Measurements from ENCODE around the gene PALLD. TPM values are rescaled to one million over a fixed set of nuclear protein-coding genes. Genes with fewer than 3 reads are reported as not detected.
"Not testable (repeated sequence)": the region's sequence is repeated elsewhere in the genome, so short reads cannot be mapped to it uniquely, and the experiment has no call there.

PALLD gene
- 107 TPM for polyA plus RNA-seq (2013, experiment 1 of 2)
- polyA plus RNA-seq (2013, experiment 2 of 2), result 114 TPM

DNA sequence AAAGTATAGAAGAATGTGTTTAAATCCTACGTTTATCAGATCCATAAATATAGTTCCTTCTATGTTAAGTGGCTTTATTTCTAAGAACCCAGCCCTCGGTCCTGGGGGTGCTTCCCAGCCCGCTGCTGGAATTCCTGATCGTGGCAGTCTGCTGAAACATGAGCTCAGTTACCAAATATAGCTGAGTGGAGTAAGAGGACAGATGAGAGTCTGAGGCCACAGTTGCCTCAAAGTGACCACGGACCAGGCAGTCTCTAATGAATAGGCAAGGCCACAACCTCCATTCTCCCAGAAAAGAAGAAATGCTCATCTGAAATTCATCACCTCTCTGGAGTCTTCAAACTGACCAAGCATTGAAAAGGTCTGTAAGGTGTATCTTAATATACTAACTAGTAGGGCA is at the start of gene PALLD:
Gene PALLD (plus strand): TSS at position 219 of the 400 bp plus-strand sequence.
- peaks cover 2 to 6% of the 10 kb centered on the region in 2 donors for H3K4me1 ChIP-seq (ENCODE audit: control insufficient read depth in 2 of 2, insufficient read depth in 1 of 2, low read depth in 1 of 2, low read length in 2 of 2)
- DNase-seq (ENCODE audit: low spot score), result no peak
- H3K4me2 ChIP-seq (ENCODE audit: insufficient read depth, low read length, poor library complexity, severe bottlenecking), result no peak within 1 kb of the TSS
- H3K14ac ChIP-seq (ENCODE audit: low read length), result no peak within 1 kb of the TSS
- H3K27me3 ChIP-seq (ENCODE audit: control insufficient read depth in 3 of 3, insufficient read depth in 3 of 3, low read depth in 1 of 3, low read length in 3 of 3), result no peaks in the 10 kb centered on the region
- no peak within 1 kb of the TSS for H4K8ac ChIP-seq (ENCODE audit: low read depth, low read length)
- H3K23ac ChIP-seq (ENCODE audit: low read depth, low read length, poor library complexity), result no peak within 1 kb of the TSS
- H2AK5ac ChIP-seq (ENCODE audit: low read depth, low read length), result no peak within 1 kb of the TSS
- H3K18ac ChIP-seq (ENCODE audit: low read length), result no peak within 1 kb of the TSS
- H3K36me3 ChIP-seq (replicated peaks in 1 of 2; ENCODE audit: control insufficient read depth in 2 of 2, insufficient read depth in 2 of 2, low read length in 2 of 2), result no peaks in the 10 kb centered on the region
- no peak within 1 kb of the TSS for H3K9ac ChIP-seq (ENCODE audit: low read depth, low read length, poor library complexity)
- no peak within 1 kb of the TSS for H4K91ac ChIP-seq (ENCODE audit: low read depth, low read length, poor library complexity)
- H2BK120ac ChIP-seq (ENCODE audit: low read depth, low read length), result no peak within 1 kb of the TSS
- H3K4ac ChIP-seq (ENCODE audit: low read length), result no peak within 1 kb of the TSS
- H2BK15ac ChIP-seq (ENCODE audit: low read length), result no peak within 1 kb of the TSS
- H3K9me3 ChIP-seq (replicated peaks in 1 of 2; ENCODE audit: control insufficient read depth in 2 of 2, insufficient read depth in 1 of 2, low read depth in 1 of 2, low read length in 2 of 2), result no peaks in the 10 kb centered on the region
- H3K79me1 ChIP-seq (ENCODE audit: low read depth, low read length), result no peaks in the 10 kb centered on the region
- no peak within 1 kb of the TSS for H2BK12ac ChIP-seq (ENCODE audit: low read length)
- H2BK5ac ChIP-seq (ENCODE audit: low read length), result no peak within 1 kb of the TSS
- no CpG with 5 or more reads among the region's 5 CpGs for WGBS, 2 donors (ENCODE audit: extremely low coverage in 2 of 2, insufficient read length in 2 of 2, insufficient replicate concordance in 1 of 2)
- no peak within 1 kb of the TSS for H3K4me3 ChIP-seq (ENCODE audit: low read length in 2 of 2)
- H3K27ac ChIP-seq (replicated peaks; ENCODE audit: low read length), result no peak within 1 kb of the TSS
- peak within 1 kb of the TSS; percentile 51 for H2AFZ ChIP-seq (ENCODE audit: low read length)

DNA sequence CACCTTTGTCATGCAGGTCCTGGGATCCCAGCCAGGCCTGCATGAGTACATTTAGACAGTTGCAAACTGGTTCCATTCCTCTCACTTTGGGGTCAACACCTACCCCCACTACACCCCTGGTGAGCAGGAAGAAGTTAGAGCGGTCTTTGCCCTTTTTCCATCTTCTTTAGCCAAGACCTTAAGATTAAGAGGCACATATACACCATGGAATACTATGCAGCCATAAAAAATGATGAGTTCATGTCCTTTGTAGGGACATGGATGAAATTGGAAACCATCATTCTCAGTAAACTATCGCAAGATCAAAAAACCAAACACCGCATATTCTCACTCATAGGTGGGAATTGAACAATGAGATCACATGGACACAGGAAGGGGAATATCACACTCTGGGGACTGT is 47.8 kb upstream of the PALLD start:
- WGBS, 2 donors (ENCODE audit: extremely low coverage in 2 of 2, insufficient read length in 2 of 2, insufficient replicate concordance in 1 of 2), result no CpG with 5 or more reads among the region's 3 CpGs
- H3K9me3 ChIP-seq (replicated peaks in 1 of 2; ENCODE audit: control insufficient read depth in 2 of 2, insufficient read depth in 1 of 2, low read depth in 1 of 2, low read length in 2 of 2); H3K79me1 ChIP-seq (ENCODE audit: low read depth, low read length): not testable (repeated sequence)

DNA sequence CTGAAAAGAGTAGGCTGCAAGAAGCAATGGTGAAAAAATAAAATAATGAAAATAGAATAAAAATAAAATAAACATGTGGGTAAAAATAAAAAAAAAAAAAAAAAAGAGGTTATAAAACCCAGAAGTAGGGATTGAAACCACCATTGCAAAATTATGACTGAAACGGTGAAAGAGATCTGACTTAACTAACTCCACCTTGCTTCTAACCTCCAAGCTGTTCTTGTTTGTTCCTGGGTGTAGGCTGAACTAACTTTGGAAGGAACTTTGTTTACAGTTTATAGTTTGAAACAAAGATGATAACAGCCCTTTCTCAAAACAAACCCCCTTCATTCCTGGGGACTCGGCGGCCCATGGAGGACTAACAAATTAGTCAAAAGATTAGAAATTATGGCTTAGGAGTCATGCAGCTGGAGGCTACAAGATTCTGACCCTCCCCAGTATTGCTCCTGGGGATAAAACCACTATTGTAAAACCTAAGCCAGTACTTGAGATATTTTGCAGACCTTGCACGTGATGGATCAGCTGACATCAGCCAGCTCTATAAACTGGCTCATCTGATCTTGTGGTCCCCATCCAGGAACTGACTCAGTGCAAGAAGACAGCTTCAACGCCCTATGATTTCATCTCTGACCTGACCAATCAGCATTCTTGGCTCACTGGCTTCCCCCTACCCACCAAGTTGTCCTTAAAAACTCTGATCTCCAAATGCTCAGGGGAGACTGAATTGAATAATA is 47.0 kb upstream of the PALLD start:
- no peaks in the 10 kb centered on the region for H3K27me3 ChIP-seq (ENCODE audit: control insufficient read depth in 3 of 3, insufficient read depth in 3 of 3, low read depth in 1 of 3, low read length in 3 of 3)
- no peak overlapping the region for H3K14ac ChIP-seq (ENCODE audit: low read length)
- H2BK120ac ChIP-seq (ENCODE audit: low read depth, low read length), result no peak overlapping the region
- no peak overlapping the region for H3K18ac ChIP-seq (ENCODE audit: low read length)
- WGBS, 2 donors (ENCODE audit: extremely low coverage in 2 of 2, insufficient read length in 2 of 2, insufficient replicate concordance in 1 of 2), result no CpG with 5 or more reads among the region's 5 CpGs
- no peak overlapping the region for H3K4me3 ChIP-seq (ENCODE audit: low read length in 2 of 2)
- no peak overlapping the region for H3K4ac ChIP-seq (ENCODE audit: low read length)
- no peak overlapping the region for H3K9ac ChIP-seq (ENCODE audit: low read depth, low read length, poor library complexity)
- H2BK12ac ChIP-seq (ENCODE audit: low read length), result no peak overlapping the region
- H4K91ac ChIP-seq (ENCODE audit: low read depth, low read length, poor library complexity), result no peak overlapping the region
- H3K4me2 ChIP-seq (ENCODE audit: insufficient read depth, low read length, poor library complexity, severe bottlenecking), result no peak overlapping the region
- no peaks in the 10 kb centered on the region for H3K9me3 ChIP-seq (replicated peaks in 1 of 2; ENCODE audit: control insufficient read depth in 2 of 2, insufficient read depth in 1 of 2, low read depth in 1 of 2, low read length in 2 of 2)
- H4K8ac ChIP-seq (ENCODE audit: low read depth, low read length), result no peak overlapping the region
- no peak overlapping the region for H2AK5ac ChIP-seq (ENCODE audit: low read depth, low read length)
- peaks cover 2 to 5% of the 10 kb centered on the region in 2 donors for H3K4me1 ChIP-seq (ENCODE audit: control insufficient read depth in 2 of 2, insufficient read depth in 1 of 2, low read depth in 1 of 2, low read length in 2 of 2)
- no peaks in the 10 kb centered on the region for H3K79me1 ChIP-seq (ENCODE audit: low read depth, low read length)
- no peaks in the 10 kb centered on the region for H3K36me3 ChIP-seq (replicated peaks in 1 of 2; ENCODE audit: control insufficient read depth in 2 of 2, insufficient read depth in 2 of 2, low read length in 2 of 2)
- no peak overlapping the region for H2BK5ac ChIP-seq (ENCODE audit: low read length)
- no peak overlapping the region for H2BK15ac ChIP-seq (ENCODE audit: low read length)
- H2AFZ ChIP-seq (ENCODE audit: low read length), result no peak overlapping the region
- no peak for DNase-seq (ENCODE audit: low spot score)
- H3K23ac ChIP-seq (ENCODE audit: low read depth, low read length, poor library complexity), result no peak overlapping the region
- no peak overlapping the region for H3K27ac ChIP-seq (replicated peaks; ENCODE audit: low read length)

More for the DNA sequence above, 47.8 kb upstream of the PALLD start:
- H3K4me3 ChIP-seq (ENCODE audit: low read length in 2 of 2); H4K91ac ChIP-seq (ENCODE audit: low read depth, low read length, poor library complexity); H2AFZ ChIP-seq (ENCODE audit: low read length); H2AK5ac ChIP-seq (ENCODE audit: low read depth, low read length); H3K23ac ChIP-seq (ENCODE audit: low read depth, low read length, poor library complexity); H2BK12ac ChIP-seq (ENCODE audit: low read length); H3K14ac ChIP-seq (ENCODE audit: low read length); H3K27me3 ChIP-seq (ENCODE audit: control insufficient read depth in 3 of 3, insufficient read depth in 3 of 3, low read depth in 1 of 3, low read length in 3 of 3); H3K36me3 ChIP-seq (replicated peaks in 1 of 2; ENCODE audit: control insufficient read depth in 2 of 2, insufficient read depth in 2 of 2, low read length in 2 of 2); H4K8ac ChIP-seq (ENCODE audit: low read depth, low read length); H3K4me2 ChIP-seq (ENCODE audit: insufficient read depth, low read length, poor library complexity, severe bottlenecking); H3K27ac ChIP-seq (replicated peaks; ENCODE audit: low read length); H2BK5ac ChIP-seq (ENCODE audit: low read length); H2BK15ac ChIP-seq (ENCODE audit: low read length); H3K4me1 ChIP-seq (ENCODE audit: control insufficient read depth in 2 of 2, insufficient read depth in 1 of 2, low read depth in 1 of 2, low read length in 2 of 2); H3K4ac ChIP-seq (ENCODE audit: low read length); H3K18ac ChIP-seq (ENCODE audit: low read length); DNase-seq (ENCODE audit: low spot score); H2BK120ac ChIP-seq (ENCODE audit: low read depth, low read length); H3K9ac ChIP-seq (ENCODE audit: low read depth, low read length, poor library complexity): not testable (repeated sequence)

DNA sequence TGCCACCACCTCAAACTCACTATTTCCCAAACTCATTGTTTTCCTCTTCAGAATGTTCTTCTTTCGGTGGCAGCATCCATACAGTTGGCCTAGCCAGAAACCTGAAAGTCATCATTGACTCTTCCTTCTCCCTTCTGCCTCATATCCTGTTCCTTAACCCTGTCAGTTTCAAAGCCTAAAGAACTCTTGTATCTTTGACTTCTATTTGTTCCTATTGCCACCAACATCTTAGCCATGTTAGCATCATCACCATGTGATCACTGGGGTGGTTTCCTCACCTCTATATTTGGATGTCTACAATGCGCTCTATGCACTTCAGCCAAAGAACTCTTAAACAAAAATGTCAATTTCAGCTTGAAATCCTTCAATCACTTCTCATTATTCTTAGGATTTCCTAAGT is 45.5 kb upstream of the PALLD start:
- Histone ChIP-seq H3K4ac (ENCODE audit: low read length) (no peak overlapping the region), H2AK5ac (ENCODE audit: low read depth, low read length) (no peak overlapping the region), H2BK15ac (ENCODE audit: low read length) (no peak overlapping the region), H3K9me3 (replicated peaks in 1 of 2; ENCODE audit: control insufficient read depth in 2 of 2, insufficient read depth in 1 of 2, low read depth in 1 of 2, low read length in 2 of 2) (no peaks in the 10 kb centered on the region), H3K18ac (ENCODE audit: low read length) (no peak overlapping the region), H3K36me3 (replicated peaks in 1 of 2; ENCODE audit: control insufficient read depth in 2 of 2, insufficient read depth in 2 of 2, low read length in 2 of 2) (no peaks in the 10 kb centered on the region), H2BK12ac (ENCODE audit: low read length) (no peak overlapping the region), H3K14ac (ENCODE audit: low read length) (no peak overlapping the region), H3K27me3 (ENCODE audit: control insufficient read depth in 3 of 3, insufficient read depth in 3 of 3, low read depth in 1 of 3, low read length in 3 of 3) (no peaks in the 10 kb centered on the region), H4K8ac (ENCODE audit: low read depth, low read length) (no peak overlapping the region), H3K9ac (ENCODE audit: low read depth, low read length, poor library complexity) (no peak overlapping the region), H3K4me1 (ENCODE audit: control insufficient read depth in 2 of 2, insufficient read depth in 1 of 2, low read depth in 1 of 2, low read length in 2 of 2) (peaks cover 3 to 5% of the 10 kb centered on the region in 2 donors), H2BK5ac (ENCODE audit: low read length) (no peak overlapping the region), H3K4me3 (ENCODE audit: low read length in 2 of 2) (no peak overlapping the region), H3K27ac (replicated peaks; ENCODE audit: low read length) (no peak overlapping the region), H3K4me2 (ENCODE audit: insufficient read depth, low read length, poor library complexity, severe bottlenecking) (no peak overlapping the region), H4K91ac (ENCODE audit: low read depth, low read length, poor library complexity) (no peak overlapping the region), H2AFZ (ENCODE audit: low read length) (no peak overlapping the region), H3K79me1 (ENCODE audit: low read depth, low read length) (no peaks in the 10 kb centered on the region), H3K23ac (ENCODE audit: low read depth, low read length, poor library complexity) (no peak overlapping the region), H2BK120ac (ENCODE audit: low read depth, low read length) (no peak overlapping the region)
- DNase-seq (ENCODE audit: low spot score), result no peak
- no CpG with 5 or more reads among the region's 2 CpGs for WGBS, 2 donors (ENCODE audit: extremely low coverage in 2 of 2, insufficient read length in 2 of 2, insufficient replicate concordance in 1 of 2)

Measured in neuronal stem cell (in vitro differentiated cells).